ENCODE measurements around the gene C1RL. TPM values are rescaled to one million over a fixed set of nuclear protein-coding genes. Genes with fewer than 3 reads are reported as not detected.

C1RL gene
- total and polyA plus RNA-seq, 2 experiments from 2014 or later = 26.4 to 64.5 TPM

DNA sequence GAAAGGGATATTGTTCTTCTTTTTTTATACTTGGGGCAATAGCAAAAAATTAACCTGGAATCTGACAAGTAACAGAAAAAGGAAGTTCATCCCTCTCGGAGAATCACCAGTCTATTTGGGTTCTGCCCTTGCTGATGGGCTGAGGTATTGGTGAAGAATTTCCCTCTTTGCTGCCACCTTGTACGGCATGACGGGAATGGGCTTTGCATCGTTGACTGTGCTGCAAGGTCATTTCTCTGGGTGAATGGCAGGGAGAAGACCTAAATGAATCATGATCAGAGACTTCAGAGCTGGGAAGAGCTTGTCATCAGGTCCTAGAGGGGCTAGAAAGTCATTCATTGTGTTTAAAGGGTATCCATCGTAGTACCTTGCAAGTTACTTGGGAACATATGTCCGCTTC is 36.5 kb downstream of the C1RL start:
- Histone ChIP-seq H3K4me3 (no peak overlapping the region), H3K4me2 (no peak overlapping the region), H4K20me1 (ENCODE audit: insufficient read depth, poor library complexity, severe bottlenecking) (no peaks in the 10 kb centered on the region), H3K27me3 (no peaks in the 10 kb centered on the region), H3K79me2 (no peaks in the 10 kb centered on the region), H3K9me3 (ENCODE audit: low read depth) (no peaks in the 10 kb centered on the region), H3K9me2 (replicated peaks; ENCODE audit: insufficient read depth) (no peaks in the 10 kb centered on the region), H3K36me3 (replicated peaks; ENCODE audit: insufficient read depth, low read depth) (no peaks in the 10 kb centered on the region), H3K27ac (no peak overlapping the region), H3K4me1 (ENCODE audit: insufficient read depth) (peaks cover 16% of the 10 kb centered on the region), H2AFZ (no peak overlapping the region)
- 88% methylated on average over 6 of the region's 6 CpGs for WGBS (ENCODE audit: low lambda C conversion rate, missing lambda C conversion rate)
- no peak for DNase-seq (ENCODE audit: low spot score)
- TF ChIP-seq EZH2 (IDR thresholded peaks at IDR 0.05; ENCODE audit: borderline replicate concordance) (no peak), EZH2phosphoT487 (IDR thresholded peaks at IDR 0.05; ENCODE audit: low read depth, severe bottlenecking, unreplicated experiment) (no peak)
- TF ChIP-seq, protein P1, sequence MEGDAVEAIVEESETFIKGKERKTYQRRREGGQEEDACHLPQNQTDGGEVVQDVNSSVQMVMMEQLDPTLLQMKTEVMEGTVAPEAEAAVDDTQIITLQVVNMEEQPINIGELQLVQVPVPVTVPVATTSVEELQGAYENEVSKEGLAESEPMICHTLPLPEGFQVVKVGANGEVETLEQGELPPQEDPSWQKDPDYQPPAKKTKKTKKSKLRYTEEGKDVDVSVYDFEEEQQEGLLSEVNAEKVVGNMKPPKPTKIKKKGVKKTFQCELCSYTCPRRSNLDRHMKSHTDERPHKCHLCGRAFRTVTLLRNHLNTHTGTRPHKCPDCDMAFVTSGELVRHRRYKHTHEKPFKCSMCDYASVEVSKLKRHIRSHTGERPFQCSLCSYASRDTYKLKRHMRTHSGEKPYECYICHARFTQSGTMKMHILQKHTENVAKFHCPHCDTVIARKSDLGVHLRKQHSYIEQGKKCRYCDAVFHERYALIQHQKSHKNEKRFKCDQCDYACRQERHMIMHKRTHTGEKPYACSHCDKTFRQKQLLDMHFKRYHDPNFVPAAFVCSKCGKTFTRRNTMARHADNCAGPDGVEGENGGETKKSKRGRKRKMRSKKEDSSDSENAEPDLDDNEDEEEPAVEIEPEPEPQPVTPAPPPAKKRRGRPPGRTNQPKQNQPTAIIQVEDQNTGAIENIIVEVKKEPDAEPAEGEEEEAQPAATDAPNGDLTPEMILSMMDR (IDR thresholded peaks at IDR 0.05; ENCODE audit: poor library complexity) = no peak

DNA sequence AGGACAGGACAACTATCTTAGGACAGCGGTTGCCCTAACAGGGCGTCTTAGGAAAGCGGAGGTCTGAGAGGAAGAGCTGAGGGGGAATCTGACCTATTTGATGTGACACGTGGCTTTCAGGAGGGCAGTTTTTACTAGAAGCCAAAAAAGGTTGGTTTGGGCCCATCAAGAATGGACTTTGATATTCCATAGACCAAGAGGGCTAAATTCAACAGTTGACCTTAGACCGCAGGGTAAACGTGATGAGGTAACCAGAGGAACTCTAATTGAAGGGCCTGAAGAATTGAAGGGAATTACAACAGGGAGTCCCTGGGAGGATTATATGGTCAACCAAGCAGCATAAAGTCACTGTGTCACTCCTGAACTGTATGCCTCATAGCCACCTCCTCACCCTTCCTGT is 37.0 kb downstream of the C1RL start:
- Histone ChIP-seq H2AFZ (no peak overlapping the region), H3K9me3 (ENCODE audit: low read depth) (no peaks in the 10 kb centered on the region), H3K79me2 (no peaks in the 10 kb centered on the region), H3K4me2 (no peak overlapping the region), H3K36me3 (replicated peaks; ENCODE audit: insufficient read depth, low read depth) (no peaks in the 10 kb centered on the region), H3K27me3 (no peaks in the 10 kb centered on the region), H4K20me1 (ENCODE audit: insufficient read depth, poor library complexity, severe bottlenecking) (no peaks in the 10 kb centered on the region), H3K27ac (no peak overlapping the region), H3K4me3 (no peak overlapping the region), H3K9me2 (replicated peaks; ENCODE audit: insufficient read depth) (no peaks in the 10 kb centered on the region), H3K4me1 (ENCODE audit: insufficient read depth) (peaks cover 16% of the 10 kb centered on the region)
- TF ChIP-seq, protein P1 (IDR thresholded peaks at IDR 0.05; ENCODE audit: poor library complexity) = no peak
- TF ChIP-seq EZH2 (IDR thresholded peaks at IDR 0.05; ENCODE audit: borderline replicate concordance) (no peak), EZH2phosphoT487 (IDR thresholded peaks at IDR 0.05; ENCODE audit: low read depth, severe bottlenecking, unreplicated experiment) (no peak)
- WGBS (ENCODE audit: low lambda C conversion rate, missing lambda C conversion rate) = 85% methylated on average over 6 of the region's 6 CpGs
- no peak for DNase-seq (ENCODE audit: low spot score)

DNA sequence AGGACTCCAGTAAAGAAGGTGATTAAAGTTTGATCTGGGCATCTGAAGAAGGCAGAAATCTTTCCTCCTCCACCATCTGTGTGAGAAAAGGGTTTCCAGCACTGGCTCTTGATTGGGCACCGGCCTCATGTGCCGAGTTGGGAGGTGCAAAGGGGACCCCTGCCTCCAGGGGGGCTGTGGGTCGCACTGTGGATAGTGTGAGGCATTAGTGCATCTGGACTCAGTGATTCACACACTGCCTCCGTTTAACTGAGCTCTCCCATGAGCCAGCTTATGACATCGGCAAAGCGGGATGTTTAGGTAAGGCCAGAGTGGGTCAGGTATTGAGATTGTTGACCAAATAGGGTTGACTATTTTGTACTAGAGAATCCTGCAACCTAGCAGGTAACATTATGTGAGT is 39.6 kb downstream of the C1RL start:
- WGBS (ENCODE audit: low lambda C conversion rate, missing lambda C conversion rate) = 84% methylated on average over 6 of the region's 6 CpGs
- H3K9me2 ChIP-seq (replicated peaks; ENCODE audit: insufficient read depth) = no peaks in the 10 kb centered on the region
- H3K27ac ChIP-seq = no peak overlapping the region
- no peak overlapping the region for H3K4me3 ChIP-seq
- no peak for TF ChIP-seq EZH2 (IDR thresholded peaks at IDR 0.05; ENCODE audit: borderline replicate concordance)
- TF ChIP-seq, protein P1 (IDR thresholded peaks at IDR 0.05; ENCODE audit: poor library complexity) = no peak
- TF ChIP-seq EZH2phosphoT487 (IDR thresholded peaks at IDR 0.05; ENCODE audit: low read depth, severe bottlenecking, unreplicated experiment) = no peak
- H2AFZ ChIP-seq = no peak overlapping the region
- H3K27me3 ChIP-seq = no peaks in the 10 kb centered on the region
- H3K36me3 ChIP-seq (replicated peaks; ENCODE audit: insufficient read depth, low read depth) = no peaks in the 10 kb centered on the region
- H3K9me3 ChIP-seq (ENCODE audit: low read depth) = no peaks in the 10 kb centered on the region
- H4K20me1 ChIP-seq (ENCODE audit: insufficient read depth, poor library complexity, severe bottlenecking) = no peaks in the 10 kb centered on the region
- peaks cover 16% of the 10 kb centered on the region for H3K4me1 ChIP-seq (ENCODE audit: insufficient read depth)
- H3K79me2 ChIP-seq = no peaks in the 10 kb centered on the region
- H3K4me2 ChIP-seq = no peak overlapping the region
- no peak for DNase-seq (ENCODE audit: low spot score)

DNA sequence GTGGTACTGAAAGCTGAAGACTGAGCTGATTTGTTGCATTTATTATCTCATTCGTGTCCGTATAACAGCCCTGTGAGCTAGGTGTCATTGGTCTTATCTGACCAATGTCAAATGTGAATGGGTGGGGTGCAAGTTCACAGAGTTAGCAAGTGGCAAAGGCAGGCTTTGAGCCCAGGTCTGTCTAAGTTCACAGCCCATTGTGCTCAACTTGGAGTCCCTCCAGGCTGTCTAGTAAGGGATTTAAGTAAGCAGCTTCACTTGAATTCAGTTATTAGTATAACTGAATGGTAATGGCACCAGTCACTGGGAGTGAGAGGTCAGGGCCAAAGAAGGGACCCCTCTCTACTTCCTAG is 40.0 kb downstream of the C1RL start:
- H3K27ac ChIP-seq = no peak overlapping the region
- H3K4me3 ChIP-seq = no peak overlapping the region
- H4K20me1 ChIP-seq (ENCODE audit: insufficient read depth, poor library complexity, severe bottlenecking) = no peaks in the 10 kb centered on the region
- no peaks in the 10 kb centered on the region for H3K9me2 ChIP-seq (replicated peaks; ENCODE audit: insufficient read depth)
- DNase-seq (ENCODE audit: low spot score) = no peak
- TF ChIP-seq, protein P1 (IDR thresholded peaks at IDR 0.05; ENCODE audit: poor library complexity) = no peak
- TF ChIP-seq EZH2phosphoT487 (IDR thresholded peaks at IDR 0.05; ENCODE audit: low read depth, severe bottlenecking, unreplicated experiment) (no peak), EZH2 (IDR thresholded peaks at IDR 0.05; ENCODE audit: borderline replicate concordance) (no peak)
- peaks cover 16% of the 10 kb centered on the region for H3K4me1 ChIP-seq (ENCODE audit: insufficient read depth)
- 22% methylated on average over 2 of the region's 2 CpGs for WGBS (ENCODE audit: low lambda C conversion rate, missing lambda C conversion rate)
- H3K4me2 ChIP-seq = no peak overlapping the region
- no peaks in the 10 kb centered on the region for H3K9me3 ChIP-seq (ENCODE audit: low read depth)
- H2AFZ ChIP-seq = no peak overlapping the region
- H3K36me3 ChIP-seq (replicated peaks; ENCODE audit: insufficient read depth, low read depth) = no peaks in the 10 kb centered on the region
- no peaks in the 10 kb centered on the region for H3K27me3 ChIP-seq
- H3K79me2 ChIP-seq = no peaks in the 10 kb centered on the region

Data from hepatocyte (in vitro differentiated cells).